GM04504 (cell line): ENCODE data around the gene PRKCE.

ENCODE experiments used
- DNase-seq: peaks from one replicate; pipeline ENCODE4 v3.0.0-alpha.2; 2012; ENCODE audit warnings: low read depth

PRKCE gene

GRCh38 chr2:46229134-46230063, 577.9 kb downstream of the PRKCE start:
- no peak for DNase-seq

DNA sequence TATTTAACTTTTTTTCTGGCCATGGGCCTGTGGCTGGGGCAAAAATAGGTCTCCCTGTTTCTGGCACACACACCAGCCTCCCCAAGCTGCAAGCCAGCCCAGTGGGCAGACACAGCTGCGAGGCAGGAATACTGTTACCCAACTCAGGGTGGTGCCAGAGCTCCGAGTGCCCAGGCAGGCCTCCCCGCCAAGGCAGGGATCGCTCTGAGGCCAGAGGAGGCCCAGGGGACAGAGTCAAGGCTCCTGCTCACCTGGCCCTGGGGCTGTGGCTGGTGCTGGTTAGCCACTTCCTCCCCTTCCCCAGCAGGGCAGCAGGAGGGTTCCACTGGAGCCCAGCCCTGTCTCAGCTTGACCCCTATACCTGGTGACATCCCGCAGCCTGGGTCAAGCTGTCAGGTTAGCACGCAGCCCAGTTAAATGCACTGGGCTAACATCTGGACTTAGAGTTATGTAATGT, 578.7 kb downstream of the PRKCE start:
- no peak for DNase-seq

DNA sequence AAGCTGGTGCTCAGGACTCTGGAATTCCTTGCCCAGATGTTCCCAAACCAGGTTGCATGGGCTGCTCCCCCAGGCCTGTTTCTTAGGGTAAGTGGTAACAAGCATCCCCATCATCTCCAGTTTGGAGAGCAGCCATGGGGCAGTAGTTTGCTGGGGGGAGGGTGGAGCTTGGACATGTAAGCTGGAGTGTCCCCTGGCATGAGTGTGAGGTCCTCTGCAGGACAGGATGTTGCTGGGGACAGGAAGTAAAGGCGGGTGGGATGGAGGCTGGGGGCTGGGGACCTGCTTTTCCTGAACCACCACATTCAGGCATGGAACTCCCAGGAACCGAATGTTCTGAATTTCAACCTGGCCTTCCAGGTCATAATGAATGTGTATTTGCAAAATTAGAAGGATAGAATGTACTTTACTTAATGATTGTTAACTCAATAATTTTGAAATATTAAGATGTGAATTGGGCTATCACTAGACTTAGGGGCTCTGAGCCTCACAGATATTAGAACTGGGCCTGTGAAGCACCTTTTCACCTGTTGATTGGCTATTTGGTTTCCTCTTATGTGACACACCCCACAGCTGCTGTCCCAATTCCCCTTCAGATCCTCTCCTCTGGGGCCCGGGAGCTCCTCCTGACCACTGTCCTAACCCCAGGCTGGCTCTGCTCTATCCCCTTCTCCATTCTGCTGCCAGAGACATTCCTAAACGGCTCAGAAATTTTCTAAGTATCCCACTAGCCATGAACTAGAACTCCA, 579.4 kb downstream of the PRKCE start:
- DNase-seq: no peak

- DNase-seq: no peak
Measured at GRCh38 chr2:46231721-46232120, 580.2 kb downstream of the PRKCE start.

- DNase-seq: no peak
Measured at GRCh38 chr2:46232860-46233259, 581.4 kb downstream of the PRKCE start.

DNA sequence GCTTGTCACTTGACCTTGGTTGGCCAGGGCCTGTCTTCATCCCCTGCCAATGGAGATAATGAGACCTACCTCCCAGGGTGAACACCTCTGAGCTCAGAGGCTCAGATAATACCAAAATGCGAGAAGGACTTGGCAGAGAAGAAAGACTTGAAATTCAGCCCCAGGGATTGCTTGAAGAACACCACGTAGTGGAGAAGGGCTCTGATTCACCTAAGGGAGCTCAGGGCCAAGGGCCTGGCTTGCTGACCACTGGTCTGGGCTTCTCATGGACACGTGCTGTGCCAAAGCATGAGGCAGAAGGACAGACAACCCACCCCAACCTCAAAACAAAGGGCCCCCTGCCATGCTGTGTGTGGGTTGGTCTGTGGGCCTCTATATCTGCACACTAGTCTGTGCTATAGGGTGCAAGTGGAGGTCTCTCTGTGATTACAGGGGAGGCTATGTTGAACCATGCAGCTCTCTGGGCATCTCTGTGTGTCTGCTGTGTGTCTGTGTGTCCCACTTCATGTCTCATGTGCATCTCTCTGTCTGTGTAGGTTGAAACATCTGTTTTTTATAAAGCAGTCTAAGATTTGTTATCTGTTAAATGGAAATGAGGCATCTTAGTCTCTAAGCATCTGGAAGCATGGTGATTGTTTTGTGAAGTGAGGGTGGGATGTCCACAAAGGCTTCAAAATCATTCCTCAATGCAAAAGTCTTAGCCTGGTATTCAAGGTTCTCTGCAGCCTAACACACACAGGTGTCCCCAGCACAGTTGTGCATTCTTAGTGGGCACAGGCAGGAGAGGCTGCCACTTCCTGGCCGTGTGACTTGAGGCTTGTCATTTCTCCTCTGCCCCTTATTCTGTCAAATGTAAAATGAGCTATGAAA, 584.8 kb downstream of the PRKCE start:
- no peak for DNase-seq

- DNase-seq: no peak
Measured at GRCh38 chr2:46236876-46237859, 585.7 kb downstream of the PRKCE start.
